H1 (cell line): ENCODE measurements around the gene CABCOCO1. TPM values are rescaled to one million over a fixed set of nuclear protein-coding genes. Genes with fewer than 3 reads are reported as not detected.

ENCODE experiments used
- CTCF ChIA-PET: fragments of 300-600 bp; sonication (Branson Sonifier 250); formaldehyde crosslinking; loops from one replicate; lab custom pipeline; 2021; ENCODE audit not compliant: partially characterized antibody; lab: Charles Lee
- POLR2A ChIA-PET: fragments of 300-600 bp; sonication (Branson Sonifier 250); formaldehyde crosslinking; loops from one replicate; lab custom pipeline; 2021; ENCODE audit warnings: inconsistent platforms; ENCODE audit not compliant: partially characterized antibody; lab: Charles Lee
- DNase-seq, 2 experiments: peaks; one replicate each; pipeline versions ENCODE4 v3.0.0 to v3.0.0-alpha.2; 2010 to 2022; ENCODE audit warnings: low spot score in 2 of 2, low read depth in 1 of 2, mixed read lengths in 1 of 2
- FAIRE-seq: peaks from 2 replicates; lab custom pipeline; 2011; peaks lifted over from hg19 to GRCh38; lab: Jason Lieb, UNC
- H2AFZ ChIP-seq: 2 replicates; pipeline ENCODE4 v1.8.1; 2012; ENCODE audit warnings: low read length, inconsistent platforms
- H2AK5ac ChIP-seq: 2 replicates; pipeline ENCODE4 v1.6.1; 2013; ENCODE audit warnings: low read depth, low read length
- H2BK120ac ChIP-seq: replicated peaks from 2 replicates; pipeline ENCODE3; 2013; ENCODE audit warnings: low read depth, low read length, inconsistent platforms
- H2BK12ac ChIP-seq: 2 replicates; pipeline ENCODE4 v1.6.1; 2013; ENCODE audit warnings: low read depth, low read length
- H2BK15ac ChIP-seq: 2 replicates; pipeline ENCODE4 v1.6.1; 2013; ENCODE audit warnings: low read length
- H2BK20ac ChIP-seq: 2 replicates; pipeline ENCODE4 v1.6.1; 2013; ENCODE audit warnings: low read length
- H2BK5ac ChIP-seq: 2 replicates; pipeline ENCODE4 v1.6.1; 2013; ENCODE audit warnings: low read depth, low read length
- H3K14ac ChIP-seq: 2 replicates; pipeline ENCODE4 v1.6.1; 2013; ENCODE audit warnings: inconsistent platforms; ENCODE audit not compliant: insufficient read length
- H3K18ac ChIP-seq: 2 replicates; pipeline ENCODE4 v1.6.1; 2013; ENCODE audit warnings: low read length; ENCODE audit errors: extremely low read depth
- H3K23ac ChIP-seq: 2 replicates; pipeline ENCODE4 v1.6.1; 2013; ENCODE audit warnings: inconsistent platforms; ENCODE audit not compliant: insufficient read length
- H3K23me2 ChIP-seq: 2 replicates; pipeline ENCODE4 v1.6.1; 2013; ENCODE audit warnings: low read depth, low read length
- H3K27ac ChIP-seq: 2 replicates; pipeline ENCODE4 v1.6.1; 2011; ENCODE audit warnings: low read depth, low read length, inconsistent platforms
- H3K27me3 ChIP-seq, 4 experiments: replicated peaks in 1 of 4; 1 replicate in 1 of 4; 2 replicates in 3 of 4; pipeline versions ENCODE4 v1.6.1 to v1.8.1; 2011 to 2013; ENCODE audit warnings: low read length in 3 of 4, mild to moderate bottlenecking in 3 of 4, inconsistent platforms in 2 of 4, mixed read lengths in 2 of 4, moderate library complexity in 1 of 4; ENCODE audit not compliant: control insufficient read depth in 3 of 4, insufficient read depth in 3 of 4; ENCODE audit errors: extremely low read depth in 1 of 4
- H3K36me3 ChIP-seq, 4 experiments: 2 replicates each; pipeline versions ENCODE4 v1.6.1 to v1.8.1; 2011 to 2013; ENCODE audit warnings: mild to moderate bottlenecking in 4 of 4, low read length in 3 of 4, moderate library complexity in 2 of 4, control low read depth in 1 of 4, inconsistent platforms in 1 of 4; ENCODE audit not compliant: insufficient read depth in 4 of 4, control insufficient read depth in 2 of 4
- H3K4ac ChIP-seq: replicated peaks from 2 replicates; pipeline ENCODE3; 2013; ENCODE audit warnings: low read length, low read depth, mixed read lengths, inconsistent platforms; ENCODE audit not compliant: insufficient read length
- H3K4me1 ChIP-seq, 4 experiments: replicated peaks in 1 of 4; 1 replicate in 1 of 4; 2 replicates in 3 of 4; pipeline versions ENCODE4 v1.6.1 to v1.8.1; 2011 to 2013; ENCODE audit warnings: low read length in 3 of 4, inconsistent platforms in 2 of 4, mixed read lengths in 1 of 4; ENCODE audit not compliant: insufficient read depth in 4 of 4, control insufficient read depth in 3 of 4
- H3K4me2 ChIP-seq, 2 experiments: 2 replicates each; pipeline versions ENCODE4 v1.6.1 to v1.8.1; 2011 to 2013; ENCODE audit warnings: low read depth in 2 of 2, low read length in 2 of 2, control low read depth in 1 of 2, inconsistent platforms in 1 of 2, mild to moderate bottlenecking in 1 of 2; ENCODE audit not compliant: insufficient read depth in 1 of 2
- H3K4me3 ChIP-seq, 4 experiments: fragments of 200-600, 300-600 bp in 1 of 4; sonication (generic), shearing (Covaris generic), sonication (Bioruptor Twin) in 1 of 4; 2 replicates each; pipeline versions ENCODE4 v1.5.1 to v1.8.1; 2011 to 2016; ENCODE audit warnings: low read length in 4 of 4, low read depth in 3 of 4, control low read depth in 2 of 4, inconsistent platforms in 2 of 4, mild to moderate bottlenecking in 2 of 4, mixed read lengths in 1 of 4, moderate library complexity in 1 of 4; ENCODE audit not compliant: insufficient read depth in 2 of 4; ENCODE audit errors: extremely low read depth in 1 of 4
- H3K56ac ChIP-seq: replicated peaks from 2 replicates; pipeline ENCODE3; 2013; ENCODE audit warnings: low read depth, mild to moderate bottlenecking, mixed read lengths, low read length, inconsistent platforms; ENCODE audit not compliant: insufficient read length
- H3K79me1 ChIP-seq: 2 replicates; pipeline ENCODE4 v1.6.1; 2013; ENCODE audit warnings: low read depth, low read length, control low read depth
- H3K79me2 ChIP-seq, 2 experiments: 2 replicates each; pipeline versions ENCODE4 v1.6.1 to v1.8.1; 2012 to 2013; ENCODE audit warnings: low read length in 2 of 2, mild to moderate bottlenecking in 2 of 2, inconsistent platforms in 1 of 2; ENCODE audit not compliant: insufficient read depth in 2 of 2, control insufficient read depth in 1 of 2
- H3K9ac ChIP-seq, 4 experiments: replicated peaks in 1 of 4; 1 replicate in 1 of 4; 2 replicates in 3 of 4; pipeline versions ENCODE4 v1.6.1 to v1.8.1; 2011 to 2013; ENCODE audit warnings: low read depth in 3 of 4, low read length in 3 of 4, control low read depth in 2 of 4, mild to moderate bottlenecking in 2 of 4, moderate library complexity in 2 of 4, inconsistent platforms in 1 of 4; ENCODE audit errors: extremely low read depth in 1 of 4
- H3K9me3 ChIP-seq, 2 experiments: 2 replicates each; pipeline versions ENCODE4 v1.6.1 to v1.8.1; 2012 to 2013; ENCODE audit warnings: mild to moderate bottlenecking in 2 of 2, moderate library complexity in 2 of 2, control low read depth in 1 of 2, inconsistent platforms in 1 of 2, low read depth in 1 of 2, low read length in 1 of 2, mixed read lengths in 1 of 2; ENCODE audit not compliant: insufficient read depth in 2 of 2
- H4K20me1 ChIP-seq, 2 experiments: replicated peaks in 1 of 2; 2 replicates each; pipeline versions ENCODE3 to v1.8.1; 2011 to 2013; ENCODE audit warnings: inconsistent platforms in 2 of 2, low read length in 2 of 2, mild to moderate bottlenecking in 1 of 2; ENCODE audit not compliant: insufficient read depth in 2 of 2, control insufficient read depth in 1 of 2
- H4K5ac ChIP-seq: 2 replicates; pipeline ENCODE4 v1.6.1; 2013; ENCODE audit warnings: low read length, low read depth, mixed read lengths, inconsistent platforms; ENCODE audit not compliant: insufficient read length
- H4K8ac ChIP-seq: 2 replicates; pipeline ENCODE4 v1.8.0; 2013; ENCODE audit warnings: mild to moderate bottlenecking, moderate library complexity, low read length, inconsistent platforms; ENCODE audit not compliant: insufficient read depth; ENCODE audit errors: extremely low read depth
- H4K91ac ChIP-seq: replicated peaks from 2 replicates; pipeline ENCODE3; 2013; ENCODE audit warnings: low read length, mixed read lengths, inconsistent platforms; ENCODE audit not compliant: insufficient read length
- CEBPB ChIP-seq: IDR thresholded peaks from 2 replicates; pipeline ENCODE4 v1.6.1; 2012; ENCODE audit warnings: low read depth, low read length
- E2F6 ChIP-seq: IDR thresholded peaks from 2 replicates; pipeline ENCODE4 v1.6.1; 2012; ENCODE audit warnings: inconsistent platforms
- JUND ChIP-seq: IDR thresholded peaks from 2 replicates; pipeline ENCODE4 v1.6.1; 2011; ENCODE audit warnings: mild to moderate bottlenecking, improper control_type of control experiment, low read length
- RBBP5 ChIP-seq: IDR thresholded peaks from 2 replicates; pipeline ENCODE4 v1.7.1; 2012; ENCODE audit warnings: low read depth, mild to moderate bottlenecking, inconsistent platforms, low read length, moderate library complexity, borderline replicate concordance
- SIRT6 ChIP-seq: IDR thresholded peaks from one replicate; pipeline ENCODE4 v1.7.1; 2012; ENCODE audit warnings: low read length, inconsistent platforms
- SIX5 ChIP-seq: IDR thresholded peaks from 2 replicates; pipeline ENCODE4 v1.6.1; 2011; ENCODE audit warnings: mild to moderate bottlenecking, low read depth, low read length
- SUZ12 ChIP-seq: fragments of 200-600 bp; sonication (generic); IDR thresholded peaks from 2 replicates; pipeline ENCODE4 v1.6.1; 2012; ENCODE audit warnings: mild to moderate bottlenecking, inconsistent platforms, low read length, moderate library complexity, mixed read lengths
- TAF1 ChIP-seq: IDR thresholded peaks from 2 replicates; pipeline ENCODE4 v1.6.1; 2011; ENCODE audit warnings: mild to moderate bottlenecking, low read depth, low read length
- TEAD4 ChIP-seq: IDR thresholded peaks from 2 replicates; pipeline ENCODE4 v1.6.1; 2012; ENCODE audit warnings: low read depth, low read length, inconsistent platforms, mixed read lengths
- USF2 ChIP-seq: IDR thresholded peaks from 2 replicates; pipeline ENCODE4 v1.6.1; 2011; ENCODE audit warnings: low read length, improper control_type of control experiment
- whole genome bisulfite sequencing, 2 experiments: shearing (Covaris generic) in 1 of 2; methylation state at CpG; one replicate each; pipeline versions ENCODE4 v1.1.6 to v1.1.7; 2013 to 2015; ENCODE audit warnings: low lambda C conversion rate in 2 of 2, mixed read lengths in 2 of 2, inconsistent platforms in 1 of 2, low coverage in 1 of 2, missing lambda C conversion rate in 1 of 2; ENCODE audit not compliant: insufficient replicate concordance in 2 of 2, insufficient coverage in 1 of 2, insufficient read length in 1 of 2; ENCODE audit errors: extremely low coverage in 1 of 2, missing lambda C conversion rate in 1 of 2; 5-methylcytosine and 5-hydroxymethylcytosine counted together
- polyA plus RNA-seq, 7 experiments: library from polyadenylated mRNA; depleted of rRNA in 3 of 7; stranded (reverse) in 5 of 7; unstranded in 2 of 7; fragments of >200 nt in 5 of 7; fragments of 200-250 nt in 2 of 7; gene quantifications; 1 replicate in 5 of 7; 2 replicates in 1 of 7; 4 replicates in 1 of 7; pipeline versions ENCODE4 v1.2.1 to v1.2.3, GENCODE V29; 2011 to 2013; ENCODE audit warnings: missing spikeins in 2 of 7, mixed read lengths in 2 of 7
- total RNA-seq: library from RNA; stranded (reverse); fragmentation: NEBNext Ultra II Directional; extraction: Animal tissue kit (Norgen Biotek cat#: 25700); gene quantifications from 2 replicates; pipeline ENCODE4 v1.2.1, GENCODE V29; 2021

The CABCOCO1 gene
- total and polyA plus RNA-seq, 2 of the 8 experiments (the other 6 are each of a cell fraction or from before 2014, with no cell fraction given) = not detected

DNA sequence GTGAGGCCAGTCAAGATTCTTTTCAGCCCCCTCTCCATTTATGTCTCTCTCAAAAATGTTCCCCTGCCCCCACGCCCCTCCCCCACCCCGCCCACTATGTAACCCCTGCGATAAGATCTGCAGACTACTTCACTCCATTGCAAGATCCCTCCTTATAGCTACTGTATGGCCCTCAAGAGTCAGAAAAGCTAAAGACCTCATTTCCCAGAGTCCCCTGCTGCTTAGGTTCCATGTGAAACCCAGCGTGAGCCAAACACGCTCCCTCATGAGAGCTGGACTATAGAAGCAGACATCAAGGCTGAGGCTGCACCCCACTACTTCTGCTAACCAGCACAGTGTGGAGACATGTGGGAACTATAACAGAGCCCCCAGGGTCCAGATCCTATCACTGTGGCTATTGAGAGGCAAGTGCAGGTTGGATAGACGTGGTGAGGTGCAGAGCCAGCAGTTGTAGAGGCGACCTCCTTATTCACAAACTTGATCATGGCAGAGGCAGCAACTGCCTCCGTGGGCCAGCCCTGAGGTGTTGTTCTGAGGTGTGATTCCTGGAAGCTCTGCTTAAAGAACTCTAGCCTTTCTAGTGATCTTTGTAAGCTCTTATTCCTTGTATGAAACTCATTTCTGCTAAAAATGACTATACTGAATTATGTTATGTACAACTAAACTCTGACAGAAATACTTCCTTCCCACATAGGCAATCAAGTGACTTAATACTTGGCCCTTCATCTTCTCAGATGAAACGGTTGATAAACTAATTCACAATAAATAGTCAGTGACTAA lies 121.8 kb downstream of the CABCOCO1 start:
- 90% methylated on average over 8 of the region's 9 CpGs; no CpG with 5 or more reads in 1 of the 2 experiments for WGBS, 2 experiments
- Histone ChIP-seq H3K56ac (no peak overlapping the region), H2BK5ac (no peak overlapping the region), H3K9me3 (no peaks in the 10 kb centered on the region), H2BK12ac (no peak overlapping the region), H3K4me2 (no peak overlapping the region), H3K27ac (no peak overlapping the region), H3K23ac (no peak overlapping the region), H4K8ac (peak overlapping the region; percentile 32; the same call in 1 of the 2 replicates), H2AK5ac (no peak overlapping the region), H3K4me3 (no peak overlapping the region), H3K23me2 (no peaks in the 10 kb centered on the region), H3K9ac (no peak overlapping the region), H3K27me3 (peaks cover 0 to 1% (median 0%) of the 10 kb centered on the region in 4 experiments; a peak in 1 of 7 replicates), H3K18ac (no peak overlapping the region), H3K4me1 (no peaks in the 10 kb centered on the region), H4K5ac (no peak overlapping the region), H2BK20ac (no peak overlapping the region), H3K79me1 (no peaks in the 10 kb centered on the region), H4K91ac (no peak overlapping the region), H4K20me1 (no peaks in the 10 kb centered on the region), H3K14ac (no peak overlapping the region), H2BK120ac (no peak overlapping the region), H3K4ac (no peak overlapping the region), H2AFZ (no peak overlapping the region), H2BK15ac (no peak overlapping the region), H3K36me3 (no peaks in the 10 kb centered on the region), H3K79me2 (no peaks in the 10 kb centered on the region)
- TF ChIP-seq E2F6 = no peak
- no peak for TF ChIP-seq SUZ12
- no peak for TF ChIP-seq TEAD4
- no peak for TF ChIP-seq RBBP5
- no peak for TF ChIP-seq SIRT6
- no peak for TF ChIP-seq JUND
- TF ChIP-seq SIX5 = no peak
- no peak for TF ChIP-seq USF2
- no peak for TF ChIP-seq CEBPB
- no peak for TF ChIP-seq TAF1
- CTCF ChIA-PET = interaction anchor here (1.0 to 1.4 kb wide), 4 partner anchors 10 to 112 kb away, joined by 3 read pairs; no protein-coding TSS in a partner anchor
- POLR2A ChIA-PET = no interaction called here
- DNase-seq (no peak), FAIRE-seq (no peak)
